ENCODE measurements around the gene FLVCR1. TPM values are rescaled to one million over a fixed set of nuclear protein-coding genes. Genes with fewer than 3 reads are reported as not detected.

FLVCR1 gene
- total RNA-seq, 1 donor from 2014 or later = 6.3 TPM

DNA sequence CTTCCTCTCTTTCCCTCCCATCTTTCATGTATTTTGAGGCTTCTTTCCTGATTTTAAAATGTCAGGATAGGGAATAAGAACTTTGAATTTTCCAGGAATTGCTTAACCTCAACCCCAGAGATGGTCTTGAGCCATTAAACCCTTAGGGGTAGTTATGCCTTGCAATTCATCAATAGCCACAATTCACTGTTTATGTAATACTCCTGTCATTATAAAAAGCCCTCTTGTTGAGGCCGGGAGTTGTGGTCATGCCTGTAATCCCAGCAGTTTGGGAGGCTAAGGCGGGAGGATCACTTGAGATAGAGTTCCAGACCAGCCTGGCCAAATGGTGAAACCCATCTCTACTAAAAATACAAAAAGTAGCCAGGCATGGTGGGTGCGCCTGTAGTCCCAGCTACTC lies 35.1 kb upstream of the FLVCR1 start:
- no peaks in the 10 kb centered on the region for H3K27me3 ChIP-seq (ENCODE audit: low read depth)
- H3K4me3 ChIP-seq = no peak overlapping the region
- H3K4me1 ChIP-seq = peaks cover 12% of the 10 kb centered on the region
- H3K27ac ChIP-seq = no peak overlapping the region
- DNase-seq (no peak), ATAC-seq (no peak)
- peaks cover 13% of the 10 kb centered on the region for H3K9me3 ChIP-seq
- no peaks in the 10 kb centered on the region for H3K36me3 ChIP-seq
- intact Hi-C loops (cut with DNase I) = no loop called here
- TF ChIP-seq, protein P1, sequence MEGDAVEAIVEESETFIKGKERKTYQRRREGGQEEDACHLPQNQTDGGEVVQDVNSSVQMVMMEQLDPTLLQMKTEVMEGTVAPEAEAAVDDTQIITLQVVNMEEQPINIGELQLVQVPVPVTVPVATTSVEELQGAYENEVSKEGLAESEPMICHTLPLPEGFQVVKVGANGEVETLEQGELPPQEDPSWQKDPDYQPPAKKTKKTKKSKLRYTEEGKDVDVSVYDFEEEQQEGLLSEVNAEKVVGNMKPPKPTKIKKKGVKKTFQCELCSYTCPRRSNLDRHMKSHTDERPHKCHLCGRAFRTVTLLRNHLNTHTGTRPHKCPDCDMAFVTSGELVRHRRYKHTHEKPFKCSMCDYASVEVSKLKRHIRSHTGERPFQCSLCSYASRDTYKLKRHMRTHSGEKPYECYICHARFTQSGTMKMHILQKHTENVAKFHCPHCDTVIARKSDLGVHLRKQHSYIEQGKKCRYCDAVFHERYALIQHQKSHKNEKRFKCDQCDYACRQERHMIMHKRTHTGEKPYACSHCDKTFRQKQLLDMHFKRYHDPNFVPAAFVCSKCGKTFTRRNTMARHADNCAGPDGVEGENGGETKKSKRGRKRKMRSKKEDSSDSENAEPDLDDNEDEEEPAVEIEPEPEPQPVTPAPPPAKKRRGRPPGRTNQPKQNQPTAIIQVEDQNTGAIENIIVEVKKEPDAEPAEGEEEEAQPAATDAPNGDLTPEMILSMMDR (IDR thresholded peaks at IDR 0.05) = no peak

- Histone ChIP-seq H3K4me1 (peaks cover 11% of the 10 kb centered on the region), H3K36me3 (no peaks in the 10 kb centered on the region), H3K27ac (no peak overlapping the region), H3K27me3 (ENCODE audit: low read depth) (no peaks in the 10 kb centered on the region), H3K4me3 (no peak overlapping the region), H3K9me3 (peaks cover 13% of the 10 kb centered on the region)
- ATAC-seq (no peak), DNase-seq (no peak)
- TF ChIP-seq, protein P1 (IDR thresholded peaks at IDR 0.05) = no peak
- intact Hi-C loops (cut with DNase I) = no loop called here
Observed at GRCh38 chr1:212824201-212824600, 33.9 kb upstream of the FLVCR1 start.

GRCh38 chr1:212825798-212826452 lies 32.1 kb upstream of the FLVCR1 start:
- Histone ChIP-seq H3K4me1 (no peaks in the 10 kb centered on the region), H3K27me3 (ENCODE audit: low read depth) (no peaks in the 10 kb centered on the region), H3K27ac (no peak overlapping the region), H3K36me3 (no peaks in the 10 kb centered on the region), H3K9me3 (peaks cover 13% of the 10 kb centered on the region), H3K4me3 (no peak overlapping the region)
- TF ChIP-seq, protein P1 (IDR thresholded peaks at IDR 0.05) = no peak
- ATAC-seq (no peak), DNase-seq (no peak)
- intact Hi-C loops (cut with DNase I) = no loop called here

GRCh38 chr1:212827171-212827776 lies 30.8 kb upstream of the FLVCR1 start:
- TF ChIP-seq, protein P1 (IDR thresholded peaks at IDR 0.05) = no peak
- intact Hi-C loops (cut with DNase I) = no loop called here
- ATAC-seq = no peak
- H3K4me3 ChIP-seq = no peak overlapping the region
- H3K27ac ChIP-seq = no peak overlapping the region
- H3K36me3 ChIP-seq = no peaks in the 10 kb centered on the region
- H3K9me3 ChIP-seq = peaks cover 13% of the 10 kb centered on the region
- no peaks in the 10 kb centered on the region for H3K4me1 ChIP-seq
- H3K27me3 ChIP-seq (ENCODE audit: low read depth) = no peaks in the 10 kb centered on the region
- DNase-seq = no peak

DNA sequence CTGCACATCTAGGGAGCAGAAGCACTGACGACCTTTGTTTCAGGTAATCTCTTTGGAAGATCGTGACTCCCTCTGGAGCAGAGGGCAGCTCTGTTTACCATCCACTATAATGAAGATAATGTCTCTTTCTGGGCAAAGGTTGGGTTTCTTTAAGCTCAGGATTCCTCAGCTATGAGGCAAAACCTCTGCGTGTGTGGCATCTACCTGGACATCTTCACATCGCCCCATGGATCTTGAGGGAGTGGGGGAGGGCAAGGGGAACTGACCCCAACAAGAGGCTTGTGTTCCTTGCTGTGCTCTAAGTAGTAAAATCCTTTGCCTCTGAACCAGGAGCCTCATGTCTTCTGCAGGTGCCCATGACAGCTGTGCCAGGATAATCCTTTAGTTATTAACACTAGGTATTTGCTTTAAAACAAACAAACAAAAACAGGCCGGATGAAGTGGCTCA lies 30.2 kb upstream of the FLVCR1 start:
- no peak overlapping the region for H3K27ac ChIP-seq
- H3K27me3 ChIP-seq (ENCODE audit: low read depth) = no peaks in the 10 kb centered on the region
- DNase-seq (no peak), ATAC-seq (no peak)
- intact Hi-C loops (cut with DNase I) = no loop called here
- peaks cover 13% of the 10 kb centered on the region for H3K9me3 ChIP-seq
- TF ChIP-seq, protein P1 (IDR thresholded peaks at IDR 0.05) = no peak
- H3K4me3 ChIP-seq = no peak overlapping the region
- no peaks in the 10 kb centered on the region for H3K36me3 ChIP-seq
- H3K4me1 ChIP-seq = no peaks in the 10 kb centered on the region

All from lower lobe of right lung (tissue), 2 donors.